Activated T-cell treated with anti-CD3 and anti-CD28 coated beads, Interleukin-2, amount 50 U/mL, for 24 hours (primary cell): ENCODE measurements around the gene FAM163B.

Experiments
- DNase-seq: peaks from one replicate; pipeline ENCODE4 v3.0.0-alpha.2; 2020
- H3K27ac Mint-ChIP-seq: 2 replicates; pipeline ENCODE4 v1.8.0; 2020; ENCODE audit warnings: mild to moderate bottlenecking, mixed read lengths
- H3K27me3 Mint-ChIP-seq: 2 replicates; pipeline ENCODE4 v1.8.0; 2020; ENCODE audit warnings: mixed read lengths
- H3K36me3 Mint-ChIP-seq: 2 replicates; pipeline ENCODE4 v1.8.0; 2020; ENCODE audit warnings: low read depth, mixed read lengths
- H3K4me1 Mint-ChIP-seq: 2 replicates; pipeline ENCODE4 v1.8.0; 2020; ENCODE audit warnings: low read depth, mixed read lengths
- H3K4me3 Mint-ChIP-seq: 2 replicates; pipeline ENCODE4 v1.8.0; 2020; ENCODE audit warnings: mild to moderate bottlenecking, moderate library complexity, mixed read lengths
- H3K9me3 Mint-ChIP-seq: 2 replicates; pipeline ENCODE4 v1.8.0; 2020; ENCODE audit warnings: mixed read lengths

Gene FAM163B

DNA sequence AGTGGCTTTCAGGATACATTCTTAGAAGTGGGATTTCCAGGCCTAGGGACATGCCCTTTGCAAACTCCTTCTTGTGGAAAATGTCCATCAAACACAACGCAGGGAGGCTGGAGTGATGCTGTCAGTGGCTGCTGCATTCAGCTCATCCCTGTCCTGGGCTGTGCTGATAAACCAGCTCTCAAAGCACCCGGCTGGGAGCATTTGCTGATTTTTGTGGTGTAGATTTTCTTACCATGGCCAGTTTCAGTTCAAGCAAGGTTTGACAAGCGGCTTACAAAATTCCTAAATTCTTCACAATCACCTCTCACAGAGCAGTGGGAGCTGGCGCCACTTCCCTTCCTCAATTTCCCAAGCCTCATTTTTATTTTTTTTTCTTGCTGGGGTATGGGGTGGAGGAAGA lies 28.2 kb downstream of the FAM163B start:
- no peak overlapping the region for H3K27ac Mint-ChIP-seq
- DNase-seq, result no peak
- no peaks in the 10 kb centered on the region for H3K9me3 Mint-ChIP-seq
- H3K36me3 Mint-ChIP-seq, result no peaks in the 10 kb centered on the region
- no peak overlapping the region for H3K4me3 Mint-ChIP-seq
- peaks cover 80% of the 10 kb centered on the region for H3K27me3 Mint-ChIP-seq
- H3K4me1 Mint-ChIP-seq, result peaks cover 8% of the 10 kb centered on the region

DNA sequence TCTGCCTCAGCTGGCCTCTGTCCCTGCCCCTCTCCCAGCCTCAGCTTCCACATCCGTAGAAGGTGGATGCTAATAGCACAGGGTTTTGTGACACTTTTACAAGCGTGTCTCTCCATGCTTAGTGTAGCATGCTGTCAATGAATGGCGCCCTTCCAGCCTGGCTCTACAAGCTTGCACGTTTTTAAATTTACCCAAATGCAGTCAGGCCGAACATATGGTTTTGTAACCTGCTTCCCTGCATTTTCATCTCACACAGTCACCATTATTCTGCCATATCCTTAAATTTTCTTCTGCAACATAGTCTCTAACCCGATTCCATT lies 28.8 kb downstream of the FAM163B start:
- Mint-ChIP-seq H3K4me1 (peaks cover 8% of the 10 kb centered on the region), H3K4me3 (no peak overlapping the region)

DNA sequence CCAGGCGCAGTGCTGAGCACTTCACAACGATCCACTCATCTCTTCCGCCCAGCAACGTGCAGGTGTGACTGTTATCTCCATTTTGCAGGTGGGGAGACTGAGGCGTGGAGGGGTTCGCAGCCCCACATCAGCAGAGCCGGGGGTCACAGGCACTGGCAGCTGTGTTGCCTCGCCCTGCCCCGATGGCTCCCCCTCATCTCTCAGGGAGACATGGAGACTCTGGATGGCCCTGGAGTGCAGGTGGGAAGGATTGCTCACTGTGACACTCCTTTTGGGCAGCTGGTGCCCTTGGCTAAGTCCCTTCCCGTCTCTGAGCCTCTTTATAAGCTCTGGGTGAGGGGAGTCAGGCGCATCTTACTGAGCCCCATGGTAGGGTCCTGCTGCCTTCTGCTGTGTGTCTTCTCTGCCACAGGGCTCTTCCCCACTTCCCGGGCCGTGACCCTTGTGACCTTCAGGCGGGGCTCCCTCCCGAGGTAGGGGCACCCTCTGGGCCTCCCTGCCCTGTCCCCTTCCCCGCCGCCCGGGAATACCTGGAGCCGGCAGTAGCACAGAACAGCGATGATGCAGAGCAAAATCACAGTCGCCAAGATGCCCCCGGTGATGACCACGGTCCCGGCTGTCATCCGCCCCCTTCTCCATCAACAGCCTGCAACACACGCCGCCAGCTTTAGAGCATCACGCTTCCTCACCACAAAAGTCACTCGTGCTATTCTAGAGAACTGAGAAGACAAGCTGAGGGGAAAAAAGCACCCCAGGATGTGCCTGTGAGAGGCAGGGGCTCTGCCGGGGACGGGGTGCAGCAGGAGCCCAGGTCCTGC lies 29.4 kb downstream of the FAM163B start:
- Mint-ChIP-seq H3K27me3 (peaks cover 75% of the 10 kb centered on the region), H3K36me3 (no peaks in the 10 kb centered on the region), H3K4me3 (no peak overlapping the region), H3K27ac (no peak overlapping the region), H3K9me3 (no peaks in the 10 kb centered on the region), H3K4me1 (peaks cover 8% of the 10 kb centered on the region)
- DNase-seq, result no peak

More for the DNA sequence above, 28.8 kb downstream of the FAM163B start:
- DNase-seq, result no peak
- H3K27ac Mint-ChIP-seq, result no peak overlapping the region
- H3K27me3 Mint-ChIP-seq, result peaks cover 80% of the 10 kb centered on the region
- no peaks in the 10 kb centered on the region for H3K36me3 Mint-ChIP-seq
- H3K9me3 Mint-ChIP-seq, result no peaks in the 10 kb centered on the region

DNA sequence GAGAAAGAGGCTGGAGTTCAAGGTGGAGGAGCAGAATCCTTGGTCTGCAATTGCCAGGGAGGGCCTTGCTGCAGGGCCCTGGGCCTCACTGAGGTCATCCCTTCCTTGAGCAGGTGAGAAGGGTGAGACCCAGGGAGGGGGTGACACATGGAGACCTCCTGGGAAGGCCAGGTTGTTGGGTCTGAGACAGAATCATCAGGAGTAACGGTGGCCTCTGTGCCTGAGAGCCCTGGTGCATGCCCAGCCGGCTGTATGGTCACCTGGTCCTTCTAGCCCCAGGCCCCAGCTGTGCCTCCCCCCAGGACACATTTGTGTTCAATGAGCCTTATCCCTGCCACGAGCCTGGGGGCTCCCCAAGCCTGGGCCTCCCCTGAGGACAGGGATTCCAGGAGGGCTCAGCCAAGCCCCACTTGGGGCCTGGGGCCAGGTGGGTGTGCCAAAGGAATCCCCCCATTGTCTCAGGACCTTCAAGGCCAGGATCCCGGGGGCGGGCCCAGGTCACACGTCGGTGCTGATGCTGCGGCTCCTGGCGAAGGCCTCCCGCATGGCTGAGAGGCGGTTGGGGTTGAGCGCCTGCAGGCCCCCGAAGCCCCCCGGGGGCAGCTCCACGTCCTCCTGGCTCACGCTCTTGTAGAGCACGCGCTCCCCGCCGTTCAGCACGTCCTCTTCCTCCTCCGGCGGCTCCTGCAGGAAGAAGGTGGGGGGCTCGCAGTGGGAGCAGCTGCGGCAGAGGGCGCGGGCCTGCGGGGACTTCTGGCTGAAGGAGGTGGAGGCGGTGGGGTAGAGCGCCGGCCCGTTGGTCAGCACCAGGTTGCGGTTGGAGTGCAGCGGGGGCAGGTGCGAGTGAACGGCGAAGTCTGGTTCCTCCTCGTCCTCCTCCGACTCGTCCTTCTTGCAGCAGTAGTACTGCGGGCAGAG lies 30.4 kb downstream of the FAM163B start:
- no peaks in the 10 kb centered on the region for H3K9me3 Mint-ChIP-seq
- peaks cover 64% of the 10 kb centered on the region for H3K27me3 Mint-ChIP-seq
- no peak overlapping the region for H3K4me3 Mint-ChIP-seq
- peaks cover 6% of the 10 kb centered on the region for H3K4me1 Mint-ChIP-seq
- H3K27ac Mint-ChIP-seq, result no peak overlapping the region
- H3K36me3 Mint-ChIP-seq, result no peaks in the 10 kb centered on the region
- no peak for DNase-seq

DNA sequence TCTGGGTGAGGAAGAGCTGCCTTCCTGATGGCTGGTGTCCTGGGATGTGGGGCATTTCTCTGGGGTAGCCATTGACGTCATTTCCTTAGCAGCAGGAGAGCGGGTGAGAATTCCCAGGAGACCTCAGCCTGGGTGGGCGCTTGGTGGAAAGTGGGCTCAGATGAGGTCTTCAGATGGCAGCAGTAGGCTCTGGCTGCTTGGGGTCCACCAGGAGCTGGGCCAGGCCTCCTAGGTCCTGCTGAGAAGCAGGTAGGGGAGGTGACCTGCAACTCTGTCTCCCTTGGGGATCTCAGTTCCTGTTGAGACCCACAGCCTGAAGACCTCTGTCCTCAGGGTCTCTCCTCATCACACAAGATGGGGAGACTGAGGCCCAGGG lies 31.5 kb downstream of the FAM163B start:
- no peak overlapping the region for H3K27ac Mint-ChIP-seq
- peaks cover 60% of the 10 kb centered on the region for H3K27me3 Mint-ChIP-seq
- no peaks in the 10 kb centered on the region for H3K36me3 Mint-ChIP-seq
- peaks cover 6% of the 10 kb centered on the region for H3K4me1 Mint-ChIP-seq
- no peak overlapping the region for H3K4me3 Mint-ChIP-seq
- no peak for DNase-seq
- no peaks in the 10 kb centered on the region for H3K9me3 Mint-ChIP-seq

DNA sequence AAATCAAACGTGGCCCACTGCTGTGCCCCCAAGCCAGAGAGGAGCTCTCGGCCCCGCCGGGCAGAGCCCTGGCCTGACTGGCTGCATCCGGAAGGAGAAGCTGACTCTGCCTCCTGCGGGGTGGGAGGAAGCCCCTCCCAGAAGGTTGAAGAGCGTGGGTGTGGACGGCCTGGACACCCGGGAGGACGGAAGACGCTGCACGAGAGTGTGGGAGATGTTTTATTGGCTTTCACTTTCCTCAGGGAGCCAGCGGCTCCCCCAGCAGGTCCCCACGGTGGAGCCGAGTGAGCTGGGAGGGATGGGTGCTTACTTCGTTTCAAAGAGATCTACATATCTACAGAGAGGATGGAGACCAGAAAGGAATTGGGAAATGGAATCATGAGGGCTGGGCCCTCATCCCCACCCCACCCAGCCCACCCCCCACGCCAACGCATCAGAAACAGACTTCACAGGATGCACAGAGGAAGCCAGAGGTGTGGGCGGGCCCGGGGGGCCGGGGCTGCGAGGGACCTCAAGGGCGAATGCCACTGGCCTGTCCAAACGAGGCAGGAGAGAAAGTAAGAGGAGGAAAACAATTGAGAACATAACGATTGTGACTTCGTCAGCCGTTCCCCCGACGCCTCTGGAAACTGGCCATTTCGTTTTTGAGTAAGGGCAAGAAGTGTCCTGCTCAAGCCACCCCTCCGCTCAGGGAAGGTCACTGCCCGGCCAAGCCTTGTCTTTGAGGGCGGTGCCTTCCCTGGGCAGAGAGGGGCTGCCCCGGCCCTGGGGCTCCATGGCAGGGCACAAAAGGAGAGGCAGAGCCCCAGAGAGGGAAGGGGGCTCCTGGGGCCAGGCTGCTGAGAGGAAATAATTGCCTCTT lies 32.1 kb downstream of the FAM163B start:
- Mint-ChIP-seq H3K27me3 (peaks cover 54% of the 10 kb centered on the region), H3K36me3 (no peaks in the 10 kb centered on the region), H3K4me3 (no peak overlapping the region), H3K4me1 (peaks cover 6% of the 10 kb centered on the region), H3K9me3 (no peaks in the 10 kb centered on the region), H3K27ac (no peak overlapping the region)
- no peak for DNase-seq

DNA sequence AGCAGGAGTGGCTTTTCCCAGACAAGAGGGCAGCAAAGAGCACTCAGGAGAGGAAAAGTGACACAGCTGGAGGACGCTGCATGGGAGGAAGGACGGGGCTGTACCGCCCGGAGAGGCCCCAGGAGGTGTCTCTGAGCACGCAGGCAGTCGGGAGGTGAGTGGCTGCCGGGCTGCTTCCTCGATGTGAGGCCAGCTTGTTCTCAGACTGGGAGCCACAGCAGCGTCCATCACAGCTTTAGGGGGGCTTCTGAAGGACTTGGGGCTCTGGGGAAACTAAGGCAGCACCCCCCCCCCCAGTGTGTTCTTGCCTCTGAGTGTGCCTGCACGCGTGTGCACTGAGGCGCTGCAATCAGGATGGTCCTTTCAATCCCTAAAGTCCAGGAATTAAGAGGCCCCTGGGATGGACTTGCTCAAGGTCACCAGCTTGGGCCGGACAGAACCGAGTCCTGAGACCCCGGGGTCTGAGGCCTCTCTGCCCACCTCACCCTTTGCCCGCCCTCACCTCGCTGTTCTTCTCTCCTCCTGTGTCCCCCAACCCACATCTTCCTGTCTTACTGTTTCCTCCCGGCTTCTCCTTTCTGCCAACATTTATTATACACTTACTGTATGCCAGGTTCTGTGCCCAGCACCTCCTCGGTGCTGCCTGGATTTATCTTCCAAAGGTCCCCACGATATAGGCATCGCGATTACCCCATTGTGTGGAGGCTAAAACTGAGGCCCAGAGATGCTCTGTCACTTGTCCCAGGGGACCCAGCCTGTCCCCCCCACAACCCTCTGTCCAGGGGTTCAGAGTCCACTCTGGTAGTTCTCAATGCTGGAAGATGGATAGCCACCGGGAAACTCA lies 32.9 kb downstream of the FAM163B start:
- Mint-ChIP-seq H3K36me3 (no peaks in the 10 kb centered on the region), H3K9me3 (no peaks in the 10 kb centered on the region), H3K27me3 (peaks cover 45% of the 10 kb centered on the region), H3K4me1 (peaks cover 6% of the 10 kb centered on the region), H3K4me3 (no peak overlapping the region), H3K27ac (no peak overlapping the region)
- DNase-seq, result no peak

DNA sequence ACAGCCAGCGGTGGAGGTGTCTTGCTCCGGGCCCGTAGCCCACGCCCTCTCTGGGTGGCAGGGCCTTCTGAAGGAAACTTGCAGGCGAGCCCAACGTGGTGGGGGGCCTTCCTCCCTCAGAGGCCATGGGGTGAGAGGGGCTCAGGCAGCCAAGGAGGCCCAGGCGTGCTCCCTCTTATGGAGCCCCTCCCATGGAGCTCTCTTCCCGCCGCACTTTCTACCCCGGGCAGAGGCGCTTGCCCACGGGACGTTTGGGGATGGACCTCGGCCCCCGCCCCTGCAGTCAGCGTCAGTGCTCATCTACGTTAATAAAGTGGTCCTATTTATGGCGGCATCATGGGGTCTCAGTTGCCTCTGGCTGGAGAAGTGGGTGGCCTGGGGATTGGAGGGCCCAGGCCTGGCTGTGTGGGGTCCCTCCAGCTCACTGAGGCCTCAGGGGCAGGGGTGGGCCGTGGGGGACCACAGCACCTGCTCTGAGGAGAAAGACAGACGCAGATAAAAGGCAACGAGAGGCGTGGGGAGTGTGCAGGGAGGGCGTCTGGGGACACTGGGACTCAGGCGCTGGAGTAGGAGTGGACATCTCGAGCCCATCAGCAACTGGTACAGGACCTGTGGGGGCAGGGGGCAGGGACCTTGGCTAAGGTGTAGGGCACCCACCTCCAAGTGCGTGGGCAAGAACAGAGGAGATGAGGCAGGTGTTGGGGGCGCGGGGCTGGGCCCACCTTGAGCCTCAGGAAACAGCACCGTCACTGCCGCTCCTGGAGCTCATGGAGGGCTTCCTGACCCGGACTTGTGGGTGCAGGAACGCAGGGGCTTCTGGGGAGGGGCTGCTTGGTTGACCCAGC lies 33.8 kb downstream of the FAM163B start:
- H3K4me1 Mint-ChIP-seq, result peaks cover 6% of the 10 kb centered on the region
- H3K4me3 Mint-ChIP-seq, result no peak overlapping the region
- DNase-seq, result no peak
- H3K27ac Mint-ChIP-seq, result no peak overlapping the region
- no peaks in the 10 kb centered on the region for H3K9me3 Mint-ChIP-seq
- peaks cover 42% of the 10 kb centered on the region for H3K27me3 Mint-ChIP-seq
- H3K36me3 Mint-ChIP-seq, result no peaks in the 10 kb centered on the region

DNA sequence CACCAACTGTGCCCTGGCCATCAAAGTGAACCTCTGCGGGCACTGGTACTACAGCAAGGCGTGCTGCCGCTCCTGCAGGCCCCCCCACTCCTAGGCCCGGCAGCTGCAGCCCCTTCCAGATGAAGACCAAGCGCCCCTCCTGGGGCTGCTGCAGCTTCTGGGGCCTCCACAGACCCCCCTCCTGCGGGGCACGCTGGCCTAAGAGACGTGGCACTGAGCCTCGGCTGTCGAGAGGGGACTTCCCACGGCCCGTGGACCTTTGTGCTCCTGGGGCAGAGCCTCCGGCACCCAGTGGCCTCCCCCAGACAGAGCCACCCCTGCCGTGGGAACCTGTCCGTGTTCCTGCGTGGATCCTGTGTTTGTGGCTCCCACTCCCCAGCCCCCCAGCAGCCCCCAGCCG lies 34.4 kb downstream of the FAM163B start:
- Mint-ChIP-seq H3K4me1 (peaks cover 6% of the 10 kb centered on the region), H3K36me3 (no peaks in the 10 kb centered on the region), H3K27ac (no peak overlapping the region), H3K27me3 (peaks cover 36% of the 10 kb centered on the region), H3K9me3 (no peaks in the 10 kb centered on the region), H3K4me3 (no peak overlapping the region)
- DNase-seq, result no peak

DNA sequence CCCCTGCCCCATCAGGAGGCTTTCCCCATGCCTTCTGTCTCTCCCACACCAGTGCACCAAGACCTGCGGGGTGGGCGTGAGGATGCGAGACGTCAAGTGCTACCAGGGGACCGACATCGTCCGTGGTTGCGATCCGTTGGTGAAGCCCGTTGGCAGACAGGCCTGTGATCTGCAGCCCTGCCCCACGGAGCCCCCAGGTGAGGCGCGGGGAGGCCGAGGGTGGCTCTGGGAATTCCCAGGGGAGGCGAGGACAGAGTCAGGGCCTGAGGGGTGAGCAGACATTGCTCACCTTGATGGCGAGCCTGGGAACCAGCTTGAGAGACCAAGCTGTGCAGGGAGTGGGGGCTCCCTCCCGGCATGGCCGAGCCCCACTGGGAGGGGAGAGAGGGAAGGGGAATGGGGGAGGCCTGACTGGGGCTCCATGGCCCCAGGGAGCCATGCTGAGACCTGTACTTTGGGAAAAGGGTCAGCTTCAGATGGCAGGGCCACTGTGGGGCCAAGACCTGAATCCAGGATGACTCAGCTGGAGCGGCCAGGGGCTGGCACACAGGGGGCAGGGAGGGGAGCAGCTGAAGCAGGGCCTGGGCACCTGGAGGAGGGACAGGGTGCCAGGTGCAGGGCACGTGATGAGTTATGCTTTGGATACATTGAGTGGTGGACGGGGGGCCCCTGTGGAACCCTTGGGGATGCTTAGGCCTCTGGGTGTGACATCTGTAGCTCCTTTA lies 35.2 kb downstream of the FAM163B start:
- Mint-ChIP-seq H3K36me3 (no peaks in the 10 kb centered on the region), H3K27ac (no peak overlapping the region), H3K4me3 (no peak overlapping the region), H3K9me3 (no peaks in the 10 kb centered on the region), H3K4me1 (peaks cover 6% of the 10 kb centered on the region), H3K27me3 (peaks cover 29% of the 10 kb centered on the region)
- no peak for DNase-seq

DNA sequence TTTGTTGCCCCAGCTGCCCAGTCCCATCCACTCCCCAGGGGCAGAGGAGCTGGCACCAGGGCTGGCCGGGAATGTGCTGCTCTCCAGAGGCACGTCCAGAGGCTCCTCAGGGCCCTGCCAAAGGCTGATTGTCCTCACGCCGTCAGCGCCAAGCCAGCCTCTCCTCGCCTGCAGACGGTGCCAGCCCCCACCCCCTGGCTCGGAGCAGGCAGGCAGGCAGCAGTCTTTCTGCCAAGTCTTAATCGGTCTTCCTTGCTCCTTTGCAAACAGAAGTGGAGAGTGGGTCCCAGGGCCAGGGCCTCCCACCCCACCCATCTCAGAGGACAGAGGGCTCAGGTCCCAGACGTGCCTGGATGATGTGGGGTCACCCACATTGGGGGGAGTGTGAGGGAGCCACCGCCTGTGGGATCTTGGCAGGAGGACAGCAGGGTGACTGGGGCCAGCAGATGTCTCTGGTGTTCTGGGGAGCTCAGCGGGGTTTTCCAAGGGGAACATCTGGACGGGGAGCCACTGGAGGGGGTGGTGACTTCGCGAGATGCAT lies 36.3 kb downstream of the FAM163B start:
- Mint-ChIP-seq H3K9me3 (no peaks in the 10 kb centered on the region), H3K4me3 (no peak overlapping the region), H3K4me1 (peaks cover 6% of the 10 kb centered on the region), H3K27me3 (peaks cover 23% of the 10 kb centered on the region), H3K27ac (no peak overlapping the region), H3K36me3 (no peaks in the 10 kb centered on the region)
- DNase-seq, result no peak

DNA sequence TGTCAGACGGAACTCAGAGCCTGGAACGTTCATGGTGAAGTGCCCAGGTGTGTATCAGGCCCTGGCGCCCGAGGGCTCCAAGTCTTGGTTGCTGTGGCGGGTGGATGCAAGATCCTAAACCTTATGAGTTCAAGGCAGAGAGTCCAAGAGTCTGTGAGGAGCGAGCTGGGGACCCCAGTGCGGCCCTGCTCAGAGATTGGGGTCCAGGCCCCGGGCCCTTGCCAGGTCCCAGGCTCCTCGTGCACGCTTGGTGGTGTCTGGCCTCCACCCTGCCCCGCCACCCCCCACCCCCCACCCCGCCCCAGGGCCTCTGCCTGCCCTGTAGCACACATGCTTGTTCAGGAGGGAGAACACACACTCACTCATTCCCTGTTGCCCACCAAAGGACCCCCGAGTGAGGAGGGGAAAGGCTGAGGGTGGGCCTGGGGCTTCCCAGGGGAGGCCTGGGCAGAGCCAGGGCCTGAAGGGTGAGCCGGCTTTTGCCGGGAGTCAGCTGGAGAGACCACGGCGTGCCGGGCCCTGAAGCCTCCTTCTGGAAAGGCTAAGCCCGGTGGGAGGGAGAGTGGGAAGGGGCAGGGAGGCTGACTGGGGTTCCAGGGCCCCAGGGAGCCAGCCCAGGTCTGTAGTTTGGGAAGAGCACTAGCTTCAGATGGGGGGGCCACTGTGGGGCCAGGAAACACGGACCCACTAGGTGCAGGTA lies 37.1 kb downstream of the FAM163B start:
- Mint-ChIP-seq H3K27ac (no peak overlapping the region), H3K27me3 (peaks cover 17% of the 10 kb centered on the region), H3K36me3 (no peaks in the 10 kb centered on the region), H3K9me3 (no peaks in the 10 kb centered on the region), H3K4me1 (peaks cover 6% of the 10 kb centered on the region), H3K4me3 (no peak overlapping the region)
- DNase-seq, result no peak
